ENCODE data around the gene SLC5A4. TPM values are rescaled to one million over a fixed set of nuclear protein-coding genes. Genes with fewer than 3 reads are reported as not detected.

SLC5A4 gene
- total and polyA plus RNA-seq, 4 donors, result 0.03 to 0.75 (median 0.19) TPM

DNA sequence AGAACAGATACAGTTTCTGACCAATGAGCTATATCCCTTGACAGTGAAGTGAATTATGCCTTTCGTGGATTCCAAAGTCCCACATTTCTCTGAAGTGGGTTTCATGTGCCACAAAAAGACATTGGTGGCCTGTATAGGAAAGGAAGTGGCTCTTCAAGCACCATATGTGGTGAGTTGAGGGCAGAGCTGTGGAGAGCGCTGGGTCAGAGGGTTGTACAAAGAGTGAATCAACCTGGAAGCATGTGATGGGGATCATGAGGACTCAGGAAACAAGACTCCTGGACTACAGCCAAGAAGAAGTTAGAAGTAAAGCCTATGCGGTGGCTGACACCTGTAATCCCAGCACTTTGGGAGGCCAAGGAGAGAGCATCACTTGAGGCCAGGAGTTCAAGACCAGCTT lies 579 bp upstream of the SLC5A4 start (continued):
- TF ChIP-seq RXRA (IDR thresholded peaks at IDR 0.05) (no peak), FOXA2 (IDR thresholded peaks at IDR 0.05) (no peak)

- no peak for TF ChIP-seq RAD21 (IDR thresholded peaks at IDR 0.05)
- TF ChIP-seq, protein P1, sequence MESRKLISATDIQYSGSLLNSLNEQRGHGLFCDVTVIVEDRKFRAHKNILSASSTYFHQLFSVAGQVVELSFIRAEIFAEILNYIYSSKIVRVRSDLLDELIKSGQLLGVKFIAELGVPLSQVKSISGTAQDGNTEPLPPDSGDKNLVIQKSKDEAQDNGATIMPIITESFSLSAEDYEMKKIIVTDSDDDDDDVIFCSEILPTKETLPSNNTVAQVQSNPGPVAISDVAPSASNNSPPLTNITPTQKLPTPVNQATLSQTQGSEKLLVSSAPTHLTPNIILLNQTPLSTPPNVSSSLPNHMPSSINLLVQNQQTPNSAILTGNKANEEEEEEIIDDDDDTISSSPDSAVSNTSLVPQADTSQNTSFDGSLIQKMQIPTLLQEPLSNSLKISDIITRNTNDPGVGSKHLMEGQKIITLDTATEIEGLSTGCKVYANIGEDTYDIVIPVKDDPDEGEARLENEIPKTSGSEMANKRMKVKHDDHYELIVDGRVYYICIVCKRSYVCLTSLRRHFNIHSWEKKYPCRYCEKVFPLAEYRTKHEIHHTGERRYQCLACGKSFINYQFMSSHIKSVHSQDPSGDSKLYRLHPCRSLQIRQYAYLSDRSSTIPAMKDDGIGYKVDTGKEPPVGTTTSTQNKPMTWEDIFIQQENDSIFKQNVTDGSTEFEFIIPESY (IDR thresholded peaks at IDR 0.05), result no peak
- peak; percentile 10 to 47 for TF ChIP-seq HNF4A (conservative IDR thresholded peaks at IDR 0.05)
- no peak for TF ChIP-seq NR2F2 (IDR thresholded peaks at IDR 0.05)
- TF ChIP-seq RXRA (IDR thresholded peaks at IDR 0.05), result peak in 1 of 2 donors; percentile 14
- no peak for TF ChIP-seq HNF4G (IDR thresholded peaks at IDR 0.05)
- no peak for TF ChIP-seq EGR1 (IDR thresholded peaks at IDR 0.05; ENCODE audit: low read depth in 2 of 2)
- TF ChIP-seq, protein P2, sequence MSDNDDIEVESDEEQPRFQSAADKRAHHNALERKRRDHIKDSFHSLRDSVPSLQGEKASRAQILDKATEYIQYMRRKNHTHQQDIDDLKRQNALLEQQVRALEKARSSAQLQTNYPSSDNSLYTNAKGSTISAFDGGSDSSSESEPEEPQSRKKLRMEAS (IDR thresholded peaks at IDR 0.05), result no peak
- TF ChIP-seq JUND (IDR thresholded peaks at IDR 0.05), result no peak
- TF ChIP-seq TAF1 (conservative IDR thresholded peaks at IDR 0.05), result no peak
- TF ChIP-seq FOXA2 (IDR thresholded peaks at IDR 0.05), result no peak
- Histone ChIP-seq H3K9me3 (ENCODE audit: control insufficient read depth in 4 of 4, low read length in 3 of 4) (no peaks in the 10 kb centered on the region), H3K27ac (ENCODE audit: low read depth in 1 of 2, low read length in 2 of 2) (no peak overlapping the region), H3K27me3 (ENCODE audit: control insufficient read depth in 4 of 4, insufficient read depth in 4 of 4, low read length in 3 of 4) (no peaks in the 10 kb centered on the region), H3K36me3 (ENCODE audit: control insufficient read depth in 4 of 4, insufficient read depth in 3 of 4, low read depth in 1 of 4, low read length in 3 of 4) (no peaks in the 10 kb centered on the region), H3K4me1 (ENCODE audit: control insufficient read depth in 4 of 4, insufficient read depth in 4 of 4, low read length in 3 of 4) (peaks cover 4 to 20% (median 16%) of the 10 kb centered on the region in 4 donors), H3K4me3 (ENCODE audit: low read depth in 1 of 3, low read length in 3 of 3) (no peak overlapping the region), H3K9ac (ENCODE audit: low read depth in 1 of 2, low read length in 2 of 2) (no peak overlapping the region)
- 96% methylated on average over 1 of the region's 1 CpG for WGBS
- DNase-seq (ENCODE audit: low spot score), result no peak
Observed at GRCh38 chr22:32249231-32249630, 5.9 kb downstream of the SLC5A4 start.

GRCh38 chr22:32248276-32248675 lies 6.9 kb downstream of the SLC5A4 start:
- no peak for DNase-seq (ENCODE audit: low spot score)
- Histone ChIP-seq H3K4me3 (ENCODE audit: low read depth in 1 of 3, low read length in 3 of 3) (no peak overlapping the region), H3K27me3 (ENCODE audit: control insufficient read depth in 4 of 4, insufficient read depth in 4 of 4, low read length in 3 of 4) (no peaks in the 10 kb centered on the region), H3K27ac (ENCODE audit: low read depth in 1 of 2, low read length in 2 of 2) (no peak overlapping the region), H3K4me1 (ENCODE audit: control insufficient read depth in 4 of 4, insufficient read depth in 4 of 4, low read length in 3 of 4) (peaks cover 4 to 20% (median 16%) of the 10 kb centered on the region in 4 donors), H3K9ac (ENCODE audit: low read depth in 1 of 2, low read length in 2 of 2) (no peak overlapping the region), H3K9me3 (ENCODE audit: control insufficient read depth in 4 of 4, low read length in 3 of 4) (no peaks in the 10 kb centered on the region), H3K36me3 (ENCODE audit: control insufficient read depth in 4 of 4, insufficient read depth in 3 of 4, low read depth in 1 of 4, low read length in 3 of 4) (no peaks in the 10 kb centered on the region)
- 55% methylated on average over 1 of the region's 1 CpG for WGBS
- TF ChIP-seq YY1 (IDR thresholded peaks at IDR 0.05), result no peak
- TF ChIP-seq, protein P2 (IDR thresholded peaks at IDR 0.05), result no peak
- no peak for TF ChIP-seq RXRA (IDR thresholded peaks at IDR 0.05)
- TF ChIP-seq FOXA2 (IDR thresholded peaks at IDR 0.05), result no peak
- TF ChIP-seq, protein P1 (IDR thresholded peaks at IDR 0.05), result no peak
- TF ChIP-seq JUND (IDR thresholded peaks at IDR 0.05), result no peak
- TF ChIP-seq HNF4G (IDR thresholded peaks at IDR 0.05), result no peak
- no peak for TF ChIP-seq TAF1 (conservative IDR thresholded peaks at IDR 0.05)
- no peak for TF ChIP-seq GABPA (IDR thresholded peaks at IDR 0.05 in 1 of 2, conservative IDR thresholded peaks at IDR 0.05 in 1 of 2)
- TF ChIP-seq NR2F2 (IDR thresholded peaks at IDR 0.05), result no peak
- no peak for TF ChIP-seq REST (IDR thresholded peaks at IDR 0.05)
- TF ChIP-seq HNF4A (conservative IDR thresholded peaks at IDR 0.05), result no peak
- no peak for TF ChIP-seq CTCF (IDR thresholded peaks at IDR 0.05; ENCODE audit: low read depth, low read length, missing input control)
- TF ChIP-seq SP1 (IDR thresholded peaks at IDR 0.05), result no peak
- no peak for TF ChIP-seq FOXA1 (IDR thresholded peaks at IDR 0.05)
- TF ChIP-seq RAD21 (IDR thresholded peaks at IDR 0.05), result no peak

Data from liver (tissue), 9 donors.